Chondrocyte (in vitro differentiated cells): ENCODE measurements around the gene RAB5IF. TPM values are rescaled to one million over a fixed set of nuclear protein-coding genes. Genes with fewer than 3 reads are reported as not detected.

Experiments
- DNase-seq: peaks from one replicate; pipeline ENCODE4 v3.0.0; 2021; ENCODE audit warnings: mixed read lengths, low spot score
- H3K27ac Mint-ChIP-seq: one replicate; pipeline ENCODE4 v1.8.0; 2021; ENCODE audit warnings: mild to moderate bottlenecking, moderate library complexity, mixed read lengths; ENCODE audit not compliant: unreplicated experiment
- H3K27me3 Mint-ChIP-seq: 2 replicates; pipeline ENCODE4 v1.8.0; 2021; ENCODE audit warnings: low read depth, mixed read lengths
- H3K36me3 Mint-ChIP-seq: 2 replicates; pipeline ENCODE4 v1.8.0; 2021; ENCODE audit warnings: low read depth, mixed read lengths
- H3K4me1 Mint-ChIP-seq: 2 replicates; pipeline ENCODE4 v1.8.0; 2021; ENCODE audit warnings: low read depth, mild to moderate bottlenecking, mixed read lengths
- H3K4me3 Mint-ChIP-seq: one replicate; pipeline ENCODE4 v1.8.0; 2021; ENCODE audit warnings: mild to moderate bottlenecking, moderate library complexity, mixed read lengths; ENCODE audit not compliant: unreplicated experiment
- H3K9me3 Mint-ChIP-seq: 2 replicates; pipeline ENCODE4 v1.8.0; 2021; ENCODE audit warnings: low read depth, mixed read lengths
- total RNA-seq: library from RNA; stranded (reverse); gene quantifications from 3 replicates; pipeline ENCODE4 v1.2.1, GENCODE V29; 2021
- TF ChIP-seq, protein P1 (sequence below): fragments of 200-600 bp; sonication (generic); IDR thresholded peaks from 2 replicates; pipeline ENCODE4 v1.5.0; 2021; ENCODE audit warnings: antibody characterized with exemption, mild to moderate bottlenecking, moderate library complexity

Gene RAB5IF
- total RNA-seq, 1 donor from 2014 or later = 71.5 TPM

GRCh38 chr20:36569847-36570429 is 35.6 kb upstream of the RAB5IF start:
- H3K9me3 Mint-ChIP-seq = peaks cover 3% of the 10 kb centered on the region
- H3K4me3 Mint-ChIP-seq = no peak overlapping the region
- peaks cover 20% of the 10 kb centered on the region for H3K4me1 Mint-ChIP-seq
- no peaks in the 10 kb centered on the region for H3K27me3 Mint-ChIP-seq
- H3K36me3 Mint-ChIP-seq = peaks cover 2% of the 10 kb centered on the region
- DNase-seq = no peak
- TF ChIP-seq, protein P1, sequence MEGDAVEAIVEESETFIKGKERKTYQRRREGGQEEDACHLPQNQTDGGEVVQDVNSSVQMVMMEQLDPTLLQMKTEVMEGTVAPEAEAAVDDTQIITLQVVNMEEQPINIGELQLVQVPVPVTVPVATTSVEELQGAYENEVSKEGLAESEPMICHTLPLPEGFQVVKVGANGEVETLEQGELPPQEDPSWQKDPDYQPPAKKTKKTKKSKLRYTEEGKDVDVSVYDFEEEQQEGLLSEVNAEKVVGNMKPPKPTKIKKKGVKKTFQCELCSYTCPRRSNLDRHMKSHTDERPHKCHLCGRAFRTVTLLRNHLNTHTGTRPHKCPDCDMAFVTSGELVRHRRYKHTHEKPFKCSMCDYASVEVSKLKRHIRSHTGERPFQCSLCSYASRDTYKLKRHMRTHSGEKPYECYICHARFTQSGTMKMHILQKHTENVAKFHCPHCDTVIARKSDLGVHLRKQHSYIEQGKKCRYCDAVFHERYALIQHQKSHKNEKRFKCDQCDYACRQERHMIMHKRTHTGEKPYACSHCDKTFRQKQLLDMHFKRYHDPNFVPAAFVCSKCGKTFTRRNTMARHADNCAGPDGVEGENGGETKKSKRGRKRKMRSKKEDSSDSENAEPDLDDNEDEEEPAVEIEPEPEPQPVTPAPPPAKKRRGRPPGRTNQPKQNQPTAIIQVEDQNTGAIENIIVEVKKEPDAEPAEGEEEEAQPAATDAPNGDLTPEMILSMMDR = no peak
- H3K27ac Mint-ChIP-seq = no peak overlapping the region

GRCh38 chr20:36571564-36572504 is 33.7 kb upstream of the RAB5IF start:
- TF ChIP-seq, protein P1 = no peak
- Mint-ChIP-seq H3K36me3 (no peaks in the 10 kb centered on the region), H3K4me1 (peaks cover 32% of the 10 kb centered on the region)

DNA sequence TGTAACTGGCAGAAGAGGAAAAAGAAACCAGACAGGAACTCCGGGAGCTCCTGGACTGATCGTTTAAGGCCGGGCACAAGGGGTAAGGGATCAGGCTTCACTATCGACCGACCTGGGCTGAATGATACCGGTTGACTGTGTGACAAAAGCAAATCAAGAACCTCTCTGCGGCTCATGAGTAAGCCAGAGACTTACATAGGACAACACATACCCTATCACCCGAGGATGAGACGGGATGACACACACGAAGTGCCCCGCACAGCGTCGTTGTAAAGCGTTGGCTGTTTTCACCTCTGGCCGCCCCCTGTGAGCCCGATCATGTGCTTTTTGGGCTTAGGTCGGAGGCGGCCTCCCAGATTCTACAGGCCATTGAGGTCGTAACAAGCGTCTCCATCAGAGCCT is 32.9 kb upstream of the RAB5IF start:
- no peak for DNase-seq
- peaks cover 32% of the 10 kb centered on the region for H3K4me1 Mint-ChIP-seq
- TF ChIP-seq, protein P1 = no peak

More at GRCh38 chr20:36571564-36572504, 33.7 kb upstream of the RAB5IF start:
- Mint-ChIP-seq H3K27ac (peak overlapping the region; percentile 93), H3K4me3 (peak overlapping the region; percentile 68), H3K27me3 (no peaks in the 10 kb centered on the region), H3K9me3 (no peaks in the 10 kb centered on the region)
- DNase-seq = no peak

DNA sequence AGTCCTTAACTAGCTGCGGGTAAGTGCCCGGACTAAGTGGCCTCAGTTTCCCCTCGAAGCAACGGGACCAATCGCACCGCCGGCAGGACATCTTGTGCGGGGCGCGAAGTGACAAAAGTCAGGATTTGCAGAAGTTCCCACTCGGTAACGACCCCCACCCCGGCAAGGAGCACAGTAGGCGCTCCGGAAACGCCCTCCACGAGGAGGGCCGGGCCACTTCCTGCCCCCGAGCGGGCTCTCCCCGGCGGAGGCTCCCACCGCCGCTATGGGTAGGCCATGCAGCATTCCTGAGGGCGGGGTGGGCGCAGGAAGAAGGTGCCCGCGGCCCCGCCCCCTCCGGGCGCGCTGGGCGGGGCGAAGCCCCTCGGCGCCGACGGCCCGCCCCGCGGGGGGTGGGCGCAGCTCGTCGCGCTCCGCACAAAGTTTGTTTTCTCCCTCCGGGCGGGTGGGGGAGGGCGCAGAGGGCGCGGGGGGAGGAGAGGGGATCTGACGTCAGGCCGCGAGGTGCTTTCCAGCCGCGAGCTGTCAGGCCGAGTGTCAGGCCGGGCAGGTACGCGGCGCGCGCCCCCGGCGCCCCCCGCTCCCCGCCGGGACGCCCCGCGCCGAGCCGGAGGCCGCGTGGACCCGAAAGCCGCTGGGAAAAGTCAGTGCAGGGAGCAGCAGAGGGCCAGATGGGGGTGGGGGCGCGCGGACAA is 32.3 kb upstream of the RAB5IF start, which contains the start of gene TGIF2:
TSS of gene TGIF2 (plus strand) at position 495 of the 695 bp plus-strand sequence. CDS start 5,178 bp downstream, outside the sequence.
- H3K27me3 Mint-ChIP-seq = no peaks in the 10 kb centered on the region
- H3K4me3 Mint-ChIP-seq = peak within 1 kb of the TSS; percentile 83
- peak; percentile 92 for DNase-seq
- H3K27ac Mint-ChIP-seq = peak within 1 kb of the TSS; percentile 93
- peaks cover 32% of the 10 kb centered on the region for H3K4me1 Mint-ChIP-seq
- H3K9me3 Mint-ChIP-seq = no peaks in the 10 kb centered on the region
- TF ChIP-seq, protein P1 = no peak
- no peaks in the 10 kb centered on the region for H3K36me3 Mint-ChIP-seq

More for the DNA sequence above, 32.9 kb upstream of the RAB5IF start:
- H3K27ac Mint-ChIP-seq = peak overlapping the region; percentile 93
- no peaks in the 10 kb centered on the region for H3K9me3 Mint-ChIP-seq
- H3K36me3 Mint-ChIP-seq = no peaks in the 10 kb centered on the region
- peak overlapping the region; percentile 68 for H3K4me3 Mint-ChIP-seq
- H3K27me3 Mint-ChIP-seq = no peaks in the 10 kb centered on the region
